Measurements from ENCODE around the gene NFKBIE. TPM values are rescaled to one million over a fixed set of nuclear protein-coding genes. Genes with fewer than 3 reads are reported as not detected.

Gene NFKBIE
- total and polyA plus RNA-seq, 2 of the 13 experiments (the other 11 are each of a cell fraction or from before 2014, with no cell fraction given), result 6.7 to 14.5 TPM

DNA sequence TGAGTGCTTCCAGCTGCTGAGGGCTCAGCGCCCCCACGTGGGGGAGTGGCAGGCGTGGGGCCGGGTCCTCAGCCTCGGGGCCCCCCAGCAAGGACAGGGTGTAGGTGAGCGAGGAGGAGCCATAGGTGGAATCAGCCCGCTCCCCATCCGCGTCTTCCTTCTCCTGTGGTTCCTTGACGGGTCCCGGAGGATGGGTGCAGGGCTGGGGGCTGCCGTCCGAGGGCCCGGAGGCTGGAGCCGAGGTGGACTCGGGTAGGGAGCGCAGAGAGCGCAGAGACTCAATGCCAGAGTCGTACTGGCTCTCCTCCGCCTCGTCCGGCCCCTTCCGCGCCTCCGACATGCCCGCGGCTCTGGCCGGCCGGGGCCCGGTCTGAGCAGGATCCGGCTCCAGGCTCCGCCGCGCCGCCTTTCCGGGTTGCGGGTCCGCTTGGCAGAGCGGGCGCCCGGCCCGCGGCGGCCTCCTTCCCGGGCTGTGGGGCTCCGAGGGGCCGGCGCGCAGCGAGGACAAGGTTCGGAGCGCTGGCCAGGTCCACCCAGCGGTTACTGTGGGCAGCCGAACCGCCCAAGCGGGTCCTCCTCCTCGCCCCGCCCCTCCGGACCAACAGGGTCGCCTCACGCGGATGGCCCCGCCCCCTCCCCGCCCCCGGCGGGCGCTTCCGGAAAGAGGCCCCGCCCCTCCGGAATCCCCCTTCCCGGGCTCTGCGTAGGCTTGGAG is at the start of gene NFKBIE (continued):
- TF ChIP-seq ZNF780A (CRISPR knock-in tag; IDR thresholded peaks at IDR 0.05) (no peak), ZNF556 (CRISPR knock-in tag; IDR thresholded peaks at IDR 0.05; ENCODE audit: borderline replicate concordance) (peak; percentile 85; the same call in 1 of the 2 replicates), CCDC6 (CRISPR knock-in tag; IDR thresholded peaks at IDR 0.05) (0 out of 2 replicates have a peak, but pooled peaks have one; percentile 53), ZNF3 (CRISPR knock-in tag; IDR thresholded peaks at IDR 0.05) (no peak), SRSF9 (IDR thresholded peaks at IDR 0.05; ENCODE audit: borderline replicate concordance, insufficient read depth, low read depth, low read length, poor library complexity, severe bottlenecking) (no peak), MTA1 (CRISPR knock-in tag; IDR thresholded peaks at IDR 0.05; ENCODE audit: borderline replicate concordance) (0 out of 2 replicates have a peak, but pooled peaks have one; percentile 27), HOXD1 (CRISPR knock-in tag; IDR thresholded peaks at IDR 0.05) (no peak), CEBPG (CRISPR knock-in tag; IDR thresholded peaks at IDR 0.05) (no peak), ZNF674 (CRISPR knock-in tag; IDR thresholded peaks at IDR 0.05; ENCODE audit: low read depth) (no peak), ZNF777 (CRISPR knock-in tag; IDR thresholded peaks at IDR 0.05) (peak; percentile 41; the same call in 1 of the 2 replicates), ZNF34 (CRISPR knock-in tag; IDR thresholded peaks at IDR 0.05; ENCODE audit: borderline replicate concordance) (0 out of 2 replicates have a peak, but pooled peaks have one; percentile 24), JUN (CRISPR knock-in tag; IDR thresholded peaks at IDR 0.05) (no peak), ZNF33A (CRISPR knock-in tag; IDR thresholded peaks at IDR 0.05; ENCODE audit: borderline replicate concordance) (no peak), ZNF660 (CRISPR knock-in tag; IDR thresholded peaks at IDR 0.05; ENCODE audit: borderline replicate concordance, low read depth) (no peak), NFATC3 (CRISPR knock-in tag; IDR thresholded peaks at IDR 0.05) (no peak), RARA (CRISPR knock-in tag; IDR thresholded peaks at IDR 0.05) (no peak), KAT2B (IDR thresholded peaks at IDR 0.05; ENCODE audit: borderline replicate concordance, low read depth, low read length) (no peak)
- TF ChIP-seq, protein P1, sequence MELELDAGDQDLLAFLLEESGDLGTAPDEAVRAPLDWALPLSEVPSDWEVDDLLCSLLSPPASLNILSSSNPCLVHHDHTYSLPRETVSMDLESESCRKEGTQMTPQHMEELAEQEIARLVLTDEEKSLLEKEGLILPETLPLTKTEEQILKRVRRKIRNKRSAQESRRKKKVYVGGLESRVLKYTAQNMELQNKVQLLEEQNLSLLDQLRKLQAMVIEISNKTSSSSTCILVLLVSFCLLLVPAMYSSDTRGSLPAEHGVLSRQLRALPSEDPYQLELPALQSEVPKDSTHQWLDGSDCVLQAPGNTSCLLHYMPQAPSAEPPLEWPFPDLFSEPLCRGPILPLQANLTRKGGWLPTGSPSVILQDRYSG (CRISPR knock-in tag; IDR thresholded peaks at IDR 0.05), result no peak
- TF ChIP-seq, protein P2, sequence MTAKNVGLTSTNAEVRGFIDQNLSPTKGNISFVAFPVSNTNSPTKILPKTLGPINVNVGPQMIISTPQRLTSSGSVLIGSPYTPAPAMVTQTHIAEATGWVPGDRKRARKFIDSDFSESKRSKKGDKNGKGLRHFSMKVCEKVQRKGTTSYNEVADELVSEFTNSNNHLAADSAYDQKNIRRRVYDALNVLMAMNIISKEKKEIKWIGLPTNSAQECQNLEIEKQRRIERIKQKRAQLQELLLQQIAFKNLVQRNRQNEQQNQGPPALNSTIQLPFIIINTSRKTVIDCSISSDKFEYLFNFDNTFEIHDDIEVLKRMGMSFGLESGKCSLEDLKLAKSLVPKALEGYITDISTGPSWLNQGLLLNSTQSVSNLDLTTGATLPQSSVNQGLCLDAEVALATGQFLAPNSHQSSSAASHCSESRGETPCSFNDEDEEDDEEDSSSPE (CRISPR knock-in tag; IDR thresholded peaks at IDR 0.05), result peak; percentile 22; the same call in 1 of the 2 replicates
- TF ChIP-seq, protein P3, sequence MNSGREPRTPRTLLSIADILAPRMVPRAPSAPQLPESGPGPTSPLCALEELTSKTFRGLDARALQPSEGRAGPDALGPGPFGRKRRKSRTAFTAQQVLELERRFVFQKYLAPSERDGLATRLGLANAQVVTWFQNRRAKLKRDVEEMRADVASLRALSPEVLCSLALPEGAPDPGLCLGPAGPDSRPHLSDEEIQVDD (CRISPR knock-in tag; IDR thresholded peaks at IDR 0.05; ENCODE audit: borderline replicate concordance), result no peak
- TF ChIP-seq, protein P4, sequence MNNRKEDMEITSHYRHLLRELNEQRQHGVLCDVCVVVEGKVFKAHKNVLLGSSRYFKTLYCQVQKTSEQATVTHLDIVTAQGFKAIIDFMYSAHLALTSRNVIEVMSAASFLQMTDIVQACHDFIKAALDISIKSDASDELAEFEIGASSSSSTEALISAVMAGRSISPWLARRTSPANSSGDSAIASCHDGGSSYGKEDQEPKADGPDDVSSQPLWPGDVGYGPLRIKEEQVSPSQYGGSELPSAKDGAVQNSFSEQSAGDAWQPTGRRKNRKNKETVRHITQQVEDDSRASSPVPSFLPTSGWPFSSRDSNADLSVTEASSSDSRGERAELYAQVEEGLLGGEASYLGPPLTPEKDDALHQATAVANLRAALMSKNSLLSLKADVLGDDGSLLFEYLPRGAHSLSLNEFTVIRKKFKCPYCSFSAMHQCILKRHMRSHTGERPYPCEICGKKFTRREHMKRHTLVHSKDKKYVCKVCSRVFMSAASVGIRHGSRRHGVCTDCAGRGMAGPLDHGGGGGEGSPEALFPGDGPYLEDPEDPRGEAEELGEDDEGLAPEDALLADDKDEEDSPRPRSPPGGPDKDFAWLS (CRISPR knock-in tag; IDR thresholded peaks at IDR 0.05; ENCODE audit: borderline replicate concordance), result no peak
- TF ChIP-seq, protein P5, sequence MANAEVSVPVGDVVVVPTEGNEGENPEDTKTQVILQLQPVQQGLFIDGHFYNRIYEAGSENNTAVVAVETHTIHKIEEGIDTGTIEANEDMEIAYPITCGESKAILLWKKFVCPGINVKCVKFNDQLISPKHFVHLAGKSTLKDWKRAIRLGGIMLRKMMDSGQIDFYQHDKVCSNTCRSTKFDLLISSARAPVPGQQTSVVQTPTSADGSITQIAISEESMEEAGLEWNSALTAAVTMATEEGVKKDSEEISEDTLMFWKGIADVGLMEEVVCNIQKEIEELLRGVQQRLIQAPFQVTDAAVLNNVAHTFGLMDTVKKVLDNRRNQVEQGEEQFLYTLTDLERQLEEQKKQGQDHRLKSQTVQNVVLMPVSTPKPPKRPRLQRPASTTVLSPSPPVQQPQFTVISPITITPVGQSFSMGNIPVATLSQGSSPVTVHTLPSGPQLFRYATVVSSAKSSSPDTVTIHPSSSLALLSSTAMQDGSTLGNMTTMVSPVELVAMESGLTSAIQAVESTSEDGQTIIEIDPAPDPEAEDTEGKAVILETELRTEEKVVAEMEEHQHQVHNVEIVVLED (CRISPR knock-in tag; IDR thresholded peaks at IDR 0.05; ENCODE audit: borderline replicate concordance), result no peak
- TF ChIP-seq, protein P6, sequence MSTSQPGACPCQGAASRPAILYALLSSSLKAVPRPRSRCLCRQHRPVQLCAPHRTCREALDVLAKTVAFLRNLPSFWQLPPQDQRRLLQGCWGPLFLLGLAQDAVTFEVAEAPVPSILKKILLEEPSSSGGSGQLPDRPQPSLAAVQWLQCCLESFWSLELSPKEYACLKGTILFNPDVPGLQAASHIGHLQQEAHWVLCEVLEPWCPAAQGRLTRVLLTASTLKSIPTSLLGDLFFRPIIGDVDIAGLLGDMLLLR (CRISPR knock-in tag; IDR thresholded peaks at IDR 0.05), result peak; percentile 61; the same call in 1 of the 2 replicates

Measured in HepG2 (cell line).